ENCODE measurements around the gene DLG2. TPM values are rescaled to one million over a fixed set of nuclear protein-coding genes. Genes with fewer than 3 reads are reported as not detected.

The DLG2 gene
- total RNA-seq, 1 donor from 2014 or later, result 1.8 TPM

- TF ChIP-seq EZH2 (IDR thresholded peaks at IDR 0.05; ENCODE audit: insufficient read depth, low read length), result no peak
- TF ChIP-seq CTCF (IDR thresholded peaks at IDR 0.05; ENCODE audit: insufficient read depth, low read depth, low read length), result no peak
- Histone ChIP-seq H3K79me2 (ENCODE audit: insufficient read depth, low read length) (no peaks in the 10 kb centered on the region), H3K4me3 (ENCODE audit: insufficient read depth, low read depth, low read length) (no peak overlapping the region), H3K27ac (ENCODE audit: low read depth, low read length) (no peak overlapping the region), H3K9ac (ENCODE audit: low read length) (no peak overlapping the region), H3K27me3 (ENCODE audit: insufficient read depth, low read length) (no peaks in the 10 kb centered on the region), H3K4me1 (ENCODE audit: insufficient read depth, low read length) (no peaks in the 10 kb centered on the region), H2AFZ (ENCODE audit: low read depth, low read length) (no peak overlapping the region), H3K9me3 (ENCODE audit: insufficient read depth, low read depth, low read length) (no peaks in the 10 kb centered on the region), H4K20me1 (ENCODE audit: insufficient read depth, low read length) (no peaks in the 10 kb centered on the region), H3K36me3 (ENCODE audit: insufficient read depth, low read length) (no peaks in the 10 kb centered on the region), H3K4me2 (ENCODE audit: low read length) (no peak overlapping the region)
- Mint-ChIP-seq H3K4me3 (ENCODE audit: unreplicated experiment) (no peak overlapping the region), H3K36me3 (ENCODE audit: low read depth, unreplicated experiment) (no peaks in the 10 kb centered on the region), H3K27ac (ENCODE audit: unreplicated experiment) (no peak overlapping the region), H3K27me3 (ENCODE audit: low read depth, unreplicated experiment) (no peaks in the 10 kb centered on the region), H3K4me1 (ENCODE audit: low read depth, unreplicated experiment) (no peaks in the 10 kb centered on the region), H3K9me3 (ENCODE audit: unreplicated experiment) (peaks cover 2% of the 10 kb centered on the region)
- FAIRE-seq (no peak), DNase-seq (ENCODE audit: low read depth) (no peak)
These were observed 2125.1 kb downstream of the DLG2 start for GRCh38 chr11:83502041-83502440.

- H3K36me3 ChIP-seq (ENCODE audit: insufficient read depth, low read length), result no peaks in the 10 kb centered on the region
- no peaks in the 10 kb centered on the region for H3K36me3 Mint-ChIP-seq (ENCODE audit: low read depth, unreplicated experiment)
- H3K27ac Mint-ChIP-seq (ENCODE audit: unreplicated experiment), result no peak overlapping the region
- H3K4me1 Mint-ChIP-seq (ENCODE audit: low read depth, unreplicated experiment), result no peaks in the 10 kb centered on the region
- no peak overlapping the region for H3K4me3 ChIP-seq (ENCODE audit: insufficient read depth, low read depth, low read length)
- H3K4me3 Mint-ChIP-seq (ENCODE audit: unreplicated experiment), result no peak overlapping the region
- no peaks in the 10 kb centered on the region for H3K27me3 Mint-ChIP-seq (ENCODE audit: low read depth, unreplicated experiment)
- no peaks in the 10 kb centered on the region for H3K79me2 ChIP-seq (ENCODE audit: insufficient read depth, low read length)
- H4K20me1 ChIP-seq (ENCODE audit: insufficient read depth, low read length), result no peaks in the 10 kb centered on the region
- no peaks in the 10 kb centered on the region for H3K9me3 Mint-ChIP-seq (ENCODE audit: unreplicated experiment)
- no peak overlapping the region for H3K27ac ChIP-seq (ENCODE audit: low read depth, low read length)
- DNase-seq (ENCODE audit: low read depth) (no peak), FAIRE-seq (no peak)
- no peaks in the 10 kb centered on the region for H3K9me3 ChIP-seq (ENCODE audit: insufficient read depth, low read depth, low read length)
- no peak overlapping the region for H3K9ac ChIP-seq (ENCODE audit: low read length)
- no peak overlapping the region for H2AFZ ChIP-seq (ENCODE audit: low read depth, low read length)
- H3K4me1 ChIP-seq (ENCODE audit: insufficient read depth, low read length), result no peaks in the 10 kb centered on the region
- no peaks in the 10 kb centered on the region for H3K27me3 ChIP-seq (ENCODE audit: insufficient read depth, low read length)
- TF ChIP-seq EZH2 (IDR thresholded peaks at IDR 0.05; ENCODE audit: insufficient read depth, low read length) (no peak), CTCF (IDR thresholded peaks at IDR 0.05; ENCODE audit: insufficient read depth, low read depth, low read length) (no peak)
- H3K4me2 ChIP-seq (ENCODE audit: low read length), result no peak overlapping the region
These were observed 2133.2 kb downstream of the DLG2 start for GRCh38 chr11:83493917-83494316.

GRCh38 chr11:83493034-83493433, 2134.1 kb downstream of the DLG2 start:
- H2AFZ ChIP-seq (ENCODE audit: low read depth, low read length), result no peak overlapping the region
- DNase-seq (ENCODE audit: low read depth) (no peak), FAIRE-seq (no peak)
- TF ChIP-seq EZH2 (IDR thresholded peaks at IDR 0.05; ENCODE audit: insufficient read depth, low read length) (no peak), CTCF (IDR thresholded peaks at IDR 0.05; ENCODE audit: insufficient read depth, low read depth, low read length) (no peak)
- H3K4me3 ChIP-seq (ENCODE audit: insufficient read depth, low read depth, low read length), result no peak overlapping the region
- H3K27me3 ChIP-seq (ENCODE audit: insufficient read depth, low read length), result no peaks in the 10 kb centered on the region
- no peak overlapping the region for H3K9ac ChIP-seq (ENCODE audit: low read length)
- Mint-ChIP-seq H3K9me3 (ENCODE audit: unreplicated experiment) (no peaks in the 10 kb centered on the region), H3K4me1 (ENCODE audit: low read depth, unreplicated experiment) (no peaks in the 10 kb centered on the region), H3K4me3 (ENCODE audit: unreplicated experiment) (no peak overlapping the region), H3K27me3 (ENCODE audit: low read depth, unreplicated experiment) (no peaks in the 10 kb centered on the region), H3K27ac (ENCODE audit: unreplicated experiment) (no peak overlapping the region), H3K36me3 (ENCODE audit: low read depth, unreplicated experiment) (no peaks in the 10 kb centered on the region)
- H3K4me1 ChIP-seq (ENCODE audit: insufficient read depth, low read length), result no peaks in the 10 kb centered on the region
- H3K79me2 ChIP-seq (ENCODE audit: insufficient read depth, low read length), result no peaks in the 10 kb centered on the region
- H3K27ac ChIP-seq (ENCODE audit: low read depth, low read length), result no peak overlapping the region
- H3K4me2 ChIP-seq (ENCODE audit: low read length), result no peak overlapping the region
- no peaks in the 10 kb centered on the region for H3K36me3 ChIP-seq (ENCODE audit: insufficient read depth, low read length)
- H4K20me1 ChIP-seq (ENCODE audit: insufficient read depth, low read length), result no peaks in the 10 kb centered on the region
- no peaks in the 10 kb centered on the region for H3K9me3 ChIP-seq (ENCODE audit: insufficient read depth, low read depth, low read length)
